Body of pancreas (tissue), 4 donors: Measurements from ENCODE around the gene ASIC2.

Experiments
- POLR2A ChIP-seq, 3 donors: fragments of 450-650 bp; IDR thresholded peaks; one replicate each; pipeline ENCODE4 v1.6.1; 2016; ENCODE audit warnings: antibody characterized with exemption in 3 of 3, mild to moderate bottlenecking in 2 of 3
- TF ChIP-seq, protein P1 (sequence below), 7 experiments: fragments of 450-650 bp in 4 of 7; fragments of 200-600 bp in 3 of 7; sonication (generic) in 3 of 7; IDR thresholded peaks; one replicate each; pipeline ENCODE4 v1.5.1; 2016 to 2019; ENCODE audit warnings: antibody characterized with exemption in 7 of 7

GRCh38 chr17:33229028-33229427 is 64.1 kb downstream of the ASIC2 start:
- TF ChIP-seq, protein P1, sequence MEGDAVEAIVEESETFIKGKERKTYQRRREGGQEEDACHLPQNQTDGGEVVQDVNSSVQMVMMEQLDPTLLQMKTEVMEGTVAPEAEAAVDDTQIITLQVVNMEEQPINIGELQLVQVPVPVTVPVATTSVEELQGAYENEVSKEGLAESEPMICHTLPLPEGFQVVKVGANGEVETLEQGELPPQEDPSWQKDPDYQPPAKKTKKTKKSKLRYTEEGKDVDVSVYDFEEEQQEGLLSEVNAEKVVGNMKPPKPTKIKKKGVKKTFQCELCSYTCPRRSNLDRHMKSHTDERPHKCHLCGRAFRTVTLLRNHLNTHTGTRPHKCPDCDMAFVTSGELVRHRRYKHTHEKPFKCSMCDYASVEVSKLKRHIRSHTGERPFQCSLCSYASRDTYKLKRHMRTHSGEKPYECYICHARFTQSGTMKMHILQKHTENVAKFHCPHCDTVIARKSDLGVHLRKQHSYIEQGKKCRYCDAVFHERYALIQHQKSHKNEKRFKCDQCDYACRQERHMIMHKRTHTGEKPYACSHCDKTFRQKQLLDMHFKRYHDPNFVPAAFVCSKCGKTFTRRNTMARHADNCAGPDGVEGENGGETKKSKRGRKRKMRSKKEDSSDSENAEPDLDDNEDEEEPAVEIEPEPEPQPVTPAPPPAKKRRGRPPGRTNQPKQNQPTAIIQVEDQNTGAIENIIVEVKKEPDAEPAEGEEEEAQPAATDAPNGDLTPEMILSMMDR (IDR thresholded peaks at IDR 0.05) = no peak
- TF ChIP-seq POLR2A (IDR thresholded peaks at IDR 0.05) = no peak
